Measurements from ENCODE around the gene IRF9.

IRF9 gene

DNA sequence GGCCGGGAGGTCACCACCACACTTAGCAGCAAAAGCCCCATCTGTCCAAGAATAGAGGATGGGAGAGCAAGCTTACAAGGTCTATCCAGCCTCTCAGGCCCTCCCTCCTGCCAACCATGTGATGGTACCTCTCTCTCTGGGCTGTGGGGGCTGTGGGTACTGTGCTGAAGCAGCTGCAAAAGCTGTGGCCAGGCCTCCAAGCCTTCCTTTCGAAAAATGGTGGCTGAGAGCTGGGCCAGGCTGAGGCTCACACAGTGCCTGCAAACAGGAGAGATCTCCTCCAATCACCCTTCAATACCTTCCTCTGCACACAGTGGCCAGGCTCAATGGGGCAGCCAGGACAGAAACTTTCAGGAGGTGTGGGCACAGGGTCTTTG, 26.5 kb downstream of the IRF9 start:
- peaks cover 40% of the 10 kb centered on the region for H3K4me1 Mint-ChIP-seq
- TF ChIP-seq, protein P1, sequence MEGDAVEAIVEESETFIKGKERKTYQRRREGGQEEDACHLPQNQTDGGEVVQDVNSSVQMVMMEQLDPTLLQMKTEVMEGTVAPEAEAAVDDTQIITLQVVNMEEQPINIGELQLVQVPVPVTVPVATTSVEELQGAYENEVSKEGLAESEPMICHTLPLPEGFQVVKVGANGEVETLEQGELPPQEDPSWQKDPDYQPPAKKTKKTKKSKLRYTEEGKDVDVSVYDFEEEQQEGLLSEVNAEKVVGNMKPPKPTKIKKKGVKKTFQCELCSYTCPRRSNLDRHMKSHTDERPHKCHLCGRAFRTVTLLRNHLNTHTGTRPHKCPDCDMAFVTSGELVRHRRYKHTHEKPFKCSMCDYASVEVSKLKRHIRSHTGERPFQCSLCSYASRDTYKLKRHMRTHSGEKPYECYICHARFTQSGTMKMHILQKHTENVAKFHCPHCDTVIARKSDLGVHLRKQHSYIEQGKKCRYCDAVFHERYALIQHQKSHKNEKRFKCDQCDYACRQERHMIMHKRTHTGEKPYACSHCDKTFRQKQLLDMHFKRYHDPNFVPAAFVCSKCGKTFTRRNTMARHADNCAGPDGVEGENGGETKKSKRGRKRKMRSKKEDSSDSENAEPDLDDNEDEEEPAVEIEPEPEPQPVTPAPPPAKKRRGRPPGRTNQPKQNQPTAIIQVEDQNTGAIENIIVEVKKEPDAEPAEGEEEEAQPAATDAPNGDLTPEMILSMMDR (IDR thresholded peaks at IDR 0.05), result no peak
- H3K4me3 Mint-ChIP-seq, result peak overlapping the region; percentile 89
- peak overlapping the region; percentile 94 for H3K27ac Mint-ChIP-seq
- peaks cover 31% of the 10 kb centered on the region for H3K36me3 Mint-ChIP-seq (ENCODE audit: low read depth)
- DNase-seq, result no peak
- no peaks in the 10 kb centered on the region for H3K9me3 Mint-ChIP-seq
- peaks cover 10% of the 10 kb centered on the region for H3K27me3 Mint-ChIP-seq (ENCODE audit: low read depth, poor library complexity)

DNA sequence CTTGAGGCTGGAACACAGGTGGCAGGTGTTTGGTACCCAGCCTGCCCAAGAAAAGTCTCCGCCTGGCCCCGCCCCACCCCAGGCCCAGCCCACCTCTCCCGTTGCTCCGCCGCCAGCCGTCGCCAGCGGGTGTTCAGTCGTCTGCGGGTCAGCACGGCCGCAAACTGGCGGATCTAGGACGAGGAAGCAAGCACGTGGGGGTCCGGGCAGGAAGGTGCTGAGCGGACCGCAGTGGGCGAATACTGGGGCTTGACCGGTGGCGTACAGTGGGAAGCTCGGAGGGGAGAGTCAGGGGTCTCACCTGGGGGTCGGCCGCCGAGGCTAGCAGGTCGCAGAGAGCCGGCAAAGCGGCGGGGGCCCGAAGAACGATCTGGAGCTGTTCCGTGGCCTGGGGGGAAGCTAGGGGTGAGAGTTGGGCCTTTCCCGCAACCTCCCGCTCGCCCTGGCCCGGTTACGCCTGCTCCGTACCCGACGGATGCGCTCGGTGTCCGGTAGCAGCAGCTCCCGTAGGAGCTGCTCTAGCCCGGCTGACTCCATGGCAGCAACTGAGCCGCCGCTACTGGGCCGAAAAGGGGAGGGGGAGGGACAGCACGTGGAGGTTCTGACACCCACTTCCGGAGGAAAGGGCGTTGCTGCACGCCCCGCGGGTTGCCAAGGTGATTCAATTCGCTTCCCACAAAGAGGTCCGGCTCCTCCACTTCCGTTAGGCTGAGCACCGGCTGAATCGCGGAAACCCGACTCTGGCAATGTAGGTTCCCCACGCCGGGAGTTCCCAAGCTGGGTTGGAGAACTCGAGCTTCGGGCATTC, 27.4 kb downstream of the IRF9 start, which contains the start of gene IPO4:
IPO4 (minus strand) TSS at position 566 of the 808 bp plus-strand sequence; CDS start at position 537, 29 bp downstream.
- peaks cover 10% of the 10 kb centered on the region for H3K27me3 Mint-ChIP-seq (ENCODE audit: low read depth, poor library complexity)
- H3K36me3 Mint-ChIP-seq (ENCODE audit: low read depth), result peaks cover 38% of the 10 kb centered on the region
- H3K4me1 Mint-ChIP-seq, result peaks cover 44% of the 10 kb centered on the region
- peak within 1 kb of the TSS; percentile 89 for H3K4me3 Mint-ChIP-seq
- no peaks in the 10 kb centered on the region for H3K9me3 Mint-ChIP-seq
- peak within 1 kb of the TSS; percentile 94 for H3K27ac Mint-ChIP-seq
- TF ChIP-seq, protein P1 (IDR thresholded peaks at IDR 0.05), result no peak
- DNase-seq, result peak; percentile 92

DNA sequence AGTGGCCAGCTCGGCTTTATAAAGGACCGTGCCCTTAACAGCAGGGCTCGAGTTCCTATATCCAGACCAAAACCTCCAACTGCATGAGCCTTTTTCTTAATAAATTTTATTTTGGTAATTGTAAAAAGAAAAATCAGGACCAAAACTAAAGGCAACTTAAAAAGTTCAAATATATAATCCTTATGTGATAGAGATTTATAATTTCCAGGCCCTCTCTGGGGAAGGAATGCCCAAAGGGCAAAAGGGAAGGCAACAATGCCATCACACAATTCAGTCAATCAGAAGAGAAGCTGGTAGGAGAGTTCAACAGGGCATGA, 28.0 kb downstream of the IRF9 start:
- TF ChIP-seq, protein P1 (IDR thresholded peaks at IDR 0.05), result no peak
- Mint-ChIP-seq H3K36me3 (ENCODE audit: low read depth) (peaks cover 41% of the 10 kb centered on the region), H3K27me3 (ENCODE audit: low read depth, poor library complexity) (peaks cover 10% of the 10 kb centered on the region), H3K9me3 (no peaks in the 10 kb centered on the region), H3K27ac (peak overlapping the region; percentile 7), H3K4me3 (peak overlapping the region; percentile 89), H3K4me1 (peaks cover 47% of the 10 kb centered on the region)
- no peak for DNase-seq

DNA sequence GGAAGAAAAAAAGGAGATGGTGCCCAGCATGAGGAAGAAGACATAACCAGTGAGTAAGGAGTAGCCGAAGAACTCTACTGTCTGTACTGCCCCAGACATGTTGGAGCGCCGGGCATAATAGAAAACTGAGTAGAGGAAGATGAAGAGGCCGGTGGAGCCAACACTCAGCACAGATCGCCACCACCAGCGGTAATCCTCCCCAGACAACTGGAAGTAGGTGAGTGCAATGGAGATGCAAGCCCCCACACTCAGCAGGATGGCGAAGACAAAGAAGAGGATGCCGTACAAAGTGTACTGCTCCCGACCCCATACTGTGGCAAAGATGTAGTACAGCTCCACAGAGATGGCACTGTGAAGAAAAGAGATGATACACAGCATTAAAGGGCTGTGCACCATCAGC, 28.4 kb downstream of the IRF9 start:
- Mint-ChIP-seq H3K4me1 (peaks cover 51% of the 10 kb centered on the region), H3K27ac (peak overlapping the region; percentile 7), H3K27me3 (ENCODE audit: low read depth, poor library complexity) (peaks cover 10% of the 10 kb centered on the region), H3K9me3 (no peaks in the 10 kb centered on the region), H3K36me3 (ENCODE audit: low read depth) (peaks cover 45% of the 10 kb centered on the region), H3K4me3 (peak overlapping the region; percentile 89)
- no peak for DNase-seq
- TF ChIP-seq, protein P1 (IDR thresholded peaks at IDR 0.05), result no peak

DNA sequence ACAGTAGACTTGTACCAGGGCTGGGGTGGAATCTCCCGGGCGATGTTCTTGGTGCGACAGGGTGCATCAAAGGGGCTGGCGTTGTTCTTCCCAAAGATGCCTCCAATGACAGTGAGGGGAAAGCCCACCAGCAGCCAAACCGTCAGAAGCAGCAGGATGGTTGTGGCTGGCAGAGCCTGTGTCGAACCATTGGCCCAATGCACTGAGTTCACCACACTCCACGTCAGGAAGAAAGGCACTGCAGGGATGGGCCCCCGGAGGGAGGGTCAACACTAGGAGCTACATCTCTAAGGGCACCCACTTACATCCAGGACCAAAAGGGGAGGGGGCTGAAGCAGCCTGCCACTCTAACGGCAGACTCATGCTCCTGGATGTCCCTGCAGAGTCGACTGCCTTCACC, 29.4 kb downstream of the IRF9 start:
- Mint-ChIP-seq H3K4me1 (peaks cover 57% of the 10 kb centered on the region), H3K9me3 (no peaks in the 10 kb centered on the region), H3K36me3 (ENCODE audit: low read depth) (peaks cover 49% of the 10 kb centered on the region), H3K4me3 (no peak overlapping the region), H3K27me3 (ENCODE audit: low read depth, poor library complexity) (peaks cover 10% of the 10 kb centered on the region), H3K27ac (no peak overlapping the region)
- TF ChIP-seq, protein P1 (IDR thresholded peaks at IDR 0.05), result no peak
- DNase-seq, result no peak

DNA sequence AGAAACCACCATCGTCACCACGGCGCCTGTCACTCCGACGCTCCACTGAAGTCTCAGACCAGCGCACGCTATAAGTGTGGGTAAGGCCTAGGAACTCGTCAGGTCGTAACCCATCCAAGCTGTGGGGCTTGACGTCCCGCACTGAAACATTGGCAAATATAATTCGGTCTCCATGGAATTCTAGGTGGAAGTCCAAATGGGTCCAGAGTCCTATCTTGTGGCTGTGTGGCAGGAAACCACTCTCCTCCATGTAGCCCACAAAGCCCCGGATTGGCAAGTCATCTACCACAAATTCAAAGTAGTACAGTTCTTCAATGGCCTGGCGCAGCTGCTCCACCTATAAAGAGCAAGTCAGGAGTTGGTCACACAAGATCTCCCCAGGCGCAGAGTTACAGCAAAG, 31.9 kb downstream of the IRF9 start:
- Mint-ChIP-seq H3K4me3 (no peak overlapping the region), H3K27me3 (ENCODE audit: low read depth, poor library complexity) (peaks cover 5% of the 10 kb centered on the region), H3K9me3 (no peaks in the 10 kb centered on the region), H3K4me1 (peaks cover 60% of the 10 kb centered on the region), H3K36me3 (ENCODE audit: low read depth) (peaks cover 41% of the 10 kb centered on the region), H3K27ac (peak overlapping the region; percentile 54)
- TF ChIP-seq, protein P1 (IDR thresholded peaks at IDR 0.05), result no peak
- no peak for DNase-seq
